GM21717 (cell line): ENCODE results near the gene PDE1A.

Experiments
- ATAC-seq: cut with Tn5 transposase; IDR thresholded peaks from one replicate; pipeline ENCODE4 v1.9.1; 2021; ENCODE audit warnings: mild to moderate bottlenecking, moderate library complexity; ENCODE audit not compliant: unreplicated experiment

Gene PDE1A

GRCh38 chr2:182426918-182427240 lies at the start of gene PDE1A:
Gene PDE1A, minus strand, starts transcription at chr2:182427036.
- ATAC-seq: no peak

- no peak for ATAC-seq
Measured at GRCh38 chr2:182473635-182474034, 46.8 kb upstream of the PDE1A start.

- no peak for ATAC-seq
Measured at GRCh38 chr2:182463760-182464159, 36.9 kb upstream of the PDE1A start.

- ATAC-seq: no peak
Measured at GRCh38 chr2:182456784-182457183, 29.9 kb upstream of the PDE1A start.

- ATAC-seq: no peak
Measured at GRCh38 chr2:182452456-182452990, 25.7 kb upstream of the PDE1A start.

- ATAC-seq: no peak
Measured at GRCh38 chr2:182448371-182448770, 21.5 kb upstream of the PDE1A start.

GRCh38 chr2:182447863-182448262 lies 21.0 kb upstream of the PDE1A start:
- ATAC-seq: no peak

GRCh38 chr2:182447163-182447562 lies 20.3 kb upstream of the PDE1A start:
- no peak for ATAC-seq

GRCh38 chr2:182446087-182446486 lies 19.3 kb upstream of the PDE1A start:
- ATAC-seq: no peak

- no peak for ATAC-seq
Measured at GRCh38 chr2:182445391-182445965, 18.6 kb upstream of the PDE1A start.

GRCh38 chr2:182444806-182445205 lies 18.0 kb upstream of the PDE1A start:
- no peak for ATAC-seq

- no peak for ATAC-seq
Measured at GRCh38 chr2:182444170-182444569, 17.3 kb upstream of the PDE1A start.

GRCh38 chr2:182436252-182436651 lies 9.4 kb upstream of the PDE1A start:
- no peak for ATAC-seq

- no peak for ATAC-seq
Measured at GRCh38 chr2:182435754-182436153, 8.9 kb upstream of the PDE1A start.

GRCh38 chr2:182432051-182432450 lies 5.2 kb upstream of the PDE1A start:
- ATAC-seq: no peak

GRCh38 chr2:182428476-182428875 lies 1.6 kb upstream of the PDE1A start:
- no peak for ATAC-seq

- ATAC-seq: no peak
Measured at GRCh38 chr2:182426082-182426917, 536 bp downstream of the PDE1A start.

GRCh38 chr2:182422864-182423263 lies 4.0 kb downstream of the PDE1A start:
- ATAC-seq: no peak

- no peak for ATAC-seq
Measured at GRCh38 chr2:182420669-182421068, 6.2 kb downstream of the PDE1A start.

- ATAC-seq: no peak
Measured at GRCh38 chr2:182416861-182417260, 10.0 kb downstream of the PDE1A start.

GRCh38 chr2:182416191-182416590 lies 10.6 kb downstream of the PDE1A start:
- ATAC-seq: no peak

- ATAC-seq: no peak
Measured at GRCh38 chr2:182415771-182416170, 11.1 kb downstream of the PDE1A start.
